ENCODE measurements around the gene IRX6. TPM values are rescaled to one million over a fixed set of nuclear protein-coding genes. Genes with fewer than 3 reads are reported as not detected.

Gene IRX6
- total and polyA plus RNA-seq, 2 of the 4 experiments (the other 2 are of a cell fraction): not detected

DNA sequence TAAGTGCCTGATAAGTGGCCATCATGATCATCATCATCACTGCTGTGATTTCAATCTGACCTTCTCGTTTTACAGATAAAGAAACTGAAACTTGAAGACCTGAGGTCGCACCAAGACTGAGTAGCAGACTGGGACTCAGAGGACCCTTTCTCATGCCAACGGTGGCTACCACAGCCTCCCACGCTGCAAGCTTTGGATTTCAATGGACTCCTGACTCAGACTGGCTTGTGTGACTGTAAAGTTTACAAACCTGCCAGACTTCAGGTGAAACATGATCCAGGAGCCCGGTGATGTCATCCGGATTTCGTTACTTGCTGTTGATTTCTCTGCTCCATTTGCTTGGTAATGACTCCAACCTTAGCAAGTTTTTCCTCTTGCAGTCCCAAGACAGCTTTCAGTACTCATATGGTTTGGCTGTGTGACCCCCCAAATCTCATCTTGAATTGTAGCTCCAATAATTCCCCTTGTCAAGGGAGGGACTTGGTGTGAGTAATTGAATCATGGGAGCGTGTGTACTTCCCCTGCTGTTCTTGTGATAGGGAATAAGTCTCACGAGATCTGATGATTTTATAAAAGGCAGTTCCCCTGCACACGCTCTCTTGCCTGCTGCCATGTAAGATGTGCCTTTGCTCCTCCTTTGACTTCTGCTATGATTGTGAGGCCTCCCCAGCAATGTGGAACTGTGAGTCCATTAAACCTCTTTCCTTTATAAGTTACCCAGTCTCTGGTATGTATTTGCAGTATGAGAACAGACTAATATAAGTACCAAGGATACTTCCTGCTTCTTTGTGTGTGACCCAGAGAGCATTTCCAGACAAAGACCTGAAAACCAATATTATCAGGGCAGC lies 26.7 kb upstream of the IRX6 start:
- Histone ChIP-seq H2BK15ac (ENCODE audit: low read depth, low read length) (no peak overlapping the region), H2BK120ac (ENCODE audit: low read depth, low read length) (no peak overlapping the region), H3K56ac (ENCODE audit: extremely low read depth, insufficient read depth, low read length) (no peak overlapping the region), H3K27me3 (ENCODE audit: control insufficient read depth, insufficient read depth, low read length) (no peaks in the 10 kb centered on the region; the same call in 1 of the 2 replicates), H2AFZ (replicated peaks; ENCODE audit: low read length, poor library complexity) (no peak overlapping the region), H3K4ac (ENCODE audit: low read depth, low read length) (no peak overlapping the region), H3K9me1 (ENCODE audit: insufficient read depth, low read length) (no peaks in the 10 kb centered on the region), H3K4me3 (ENCODE audit: insufficient read depth, low read depth, low read length) (no peak overlapping the region), H2BK5ac (ENCODE audit: low read depth, low read length, poor library complexity, severe bottlenecking) (no peak overlapping the region), H3K23ac (ENCODE audit: low read depth, low read length) (no peak overlapping the region), H4K20me1 (ENCODE audit: insufficient read depth, low read length) (no peaks in the 10 kb centered on the region), H2AK9ac (replicated peaks; ENCODE audit: low read depth, low read length, poor library complexity) (no peak overlapping the region), H3K18ac (ENCODE audit: low read depth, low read length) (no peak overlapping the region), H3K4me2 (ENCODE audit: low read depth, low read length) (no peak overlapping the region), H4K8ac (ENCODE audit: low read depth in 2 of 2, low read length in 2 of 2) (no peak overlapping the region), H3K4me1 (ENCODE audit: control insufficient read depth, insufficient read depth, low read length) (no peaks in the 10 kb centered on the region), H3K9me3 (ENCODE audit: control insufficient read depth, insufficient read depth, low read length) (no peaks in the 10 kb centered on the region), H3K27ac (ENCODE audit: insufficient read depth, low read length) (no peak overlapping the region), H3K36me3 (ENCODE audit: control insufficient read depth, insufficient read depth, low read length) (no peaks in the 10 kb centered on the region), H4K91ac (ENCODE audit: insufficient read depth, low read depth, low read length) (no peak overlapping the region), H4K5ac (ENCODE audit: low read depth, low read length) (no peak overlapping the region), H2AK5ac (ENCODE audit: low read depth, low read length) (no peak overlapping the region), H3K79me1 (ENCODE audit: low read depth in 1 of 2, low read length in 2 of 2) (no peaks in the 10 kb centered on the region), H3K14ac (replicated peaks; ENCODE audit: low read depth, low read length) (no peak overlapping the region), H2BK20ac (ENCODE audit: low read depth, low read length) (no peak overlapping the region), H3K9ac (ENCODE audit: low read depth, low read length) (no peak overlapping the region)
- DNase-seq (peak; percentile 14), ATAC-seq (ENCODE audit: low read depth) (no peak)
- in situ Hi-C loops (cut with MboI; ENCODE audit: low sequenced_read_pairs): no loop called here
- no TSS peak for BruUV-seq (replicated peaks)
- TF ChIP-seq RAD21 (IDR thresholded peaks at IDR 0.05; ENCODE audit: low read length) (no peak), MXI1 (IDR thresholded peaks at IDR 0.05; ENCODE audit: borderline replicate concordance, low read depth, low read length) (no peak), RFX5 (IDR thresholded peaks at IDR 0.05; ENCODE audit: low read depth, low read length) (no peak), POLR2A (IDR thresholded peaks at IDR 0.05; ENCODE audit: low read depth, low read length) (no peak)
- TF ChIP-seq, protein P1, sequence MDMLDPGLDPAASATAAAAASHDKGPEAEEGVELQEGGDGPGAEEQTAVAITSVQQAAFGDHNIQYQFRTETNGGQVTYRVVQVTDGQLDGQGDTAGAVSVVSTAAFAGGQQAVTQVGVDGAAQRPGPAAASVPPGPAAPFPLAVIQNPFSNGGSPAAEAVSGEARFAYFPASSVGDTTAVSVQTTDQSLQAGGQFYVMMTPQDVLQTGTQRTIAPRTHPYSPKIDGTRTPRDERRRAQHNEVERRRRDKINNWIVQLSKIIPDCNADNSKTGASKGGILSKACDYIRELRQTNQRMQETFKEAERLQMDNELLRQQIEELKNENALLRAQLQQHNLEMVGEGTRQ (IDR thresholded peaks at IDR 0.05; ENCODE audit: low read depth, low read length): no peak
- dilution Hi-C loops (cut with HindIII; ENCODE audit: low sequenced_read_pairs, unreplicated experiment): no loop called here
- intact Hi-C loops (cut with micrococcal nuclease): no loop called here
- ChIA-PET CTCF (no interaction called here), POLR2A (ENCODE audit: unreplicated experiment) (no interaction called here)
- 54% methylated on average over 5 of the region's 10 CpGs; no CpG with 5 or more reads in 1 of the 2 experiments for WGBS, 2 experiments (ENCODE audit: extremely low coverage in 2 of 2, insufficient read length in 1 of 2)
